ENCODE measurements around the gene NAA11.
"Not testable (repeated sequence)": the region's sequence is repeated elsewhere in the genome, so short reads cannot be mapped to it uniquely, and the experiment has no call there.

Gene NAA11

DNA sequence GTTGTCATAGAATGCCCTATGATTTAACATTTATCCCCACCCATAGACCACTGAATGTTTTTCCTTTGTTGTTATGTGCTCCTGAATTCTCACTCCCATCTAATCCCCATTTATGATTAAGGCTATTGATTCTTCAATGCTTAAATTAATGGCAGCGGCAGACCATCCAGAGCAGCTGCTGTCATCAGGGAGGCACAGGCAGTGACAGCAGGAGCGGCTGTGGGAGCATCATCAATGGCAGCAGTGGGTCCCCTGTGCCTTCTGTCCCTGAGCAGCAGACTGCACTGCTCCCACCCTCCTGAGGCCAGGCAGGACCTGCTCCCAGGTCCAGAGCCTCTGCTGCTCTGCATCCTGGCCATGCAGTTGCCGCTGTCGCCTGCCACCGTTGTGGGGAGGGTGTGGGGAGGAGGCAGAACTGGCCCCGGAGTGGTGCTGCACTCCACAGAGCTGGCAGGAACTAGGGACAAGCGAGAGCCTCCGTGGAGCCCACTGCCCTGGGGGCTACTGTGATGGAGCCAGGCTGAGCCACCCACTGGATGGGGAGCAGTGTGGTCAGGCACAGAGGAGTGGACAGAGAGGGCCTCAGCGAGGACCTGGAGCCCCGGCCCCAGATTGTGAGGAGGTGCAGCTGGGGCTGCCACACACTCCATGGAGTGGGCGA, 29.0 kb downstream of the NAA11 start:
- Mint-ChIP-seq H3K9me3 (no peaks in the 10 kb centered on the region), H3K27ac (no peak overlapping the region), H3K4me1 (no peaks in the 10 kb centered on the region), H3K27me3 (peaks cover 3% of the 10 kb centered on the region), H3K36me3 (no peaks in the 10 kb centered on the region), H3K4me3 (no peak overlapping the region)
- DNase-seq (ENCODE audit: low spot score in 2 of 2) (no peak), ATAC-seq (ENCODE audit: low read depth) (no peak)

DNA sequence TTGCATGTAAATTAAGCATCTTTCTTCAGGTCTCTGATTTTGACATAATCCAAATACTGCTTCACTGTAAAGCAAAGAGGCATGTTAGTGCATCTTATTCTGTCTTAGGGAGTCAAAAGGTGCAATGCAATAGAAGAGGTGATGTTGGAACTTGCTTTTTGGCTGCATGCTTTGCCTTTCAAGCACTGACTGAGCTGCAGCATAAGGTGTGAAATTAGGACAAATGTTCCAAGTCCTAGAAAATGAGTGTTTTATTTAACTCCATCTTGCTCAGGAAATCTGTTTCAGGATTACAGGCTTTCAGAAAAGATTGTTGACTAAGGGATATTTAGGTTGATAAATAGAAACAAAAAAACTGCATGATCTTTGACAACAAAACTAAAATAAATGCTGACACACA, 30.8 kb downstream of the NAA11 start:
- ATAC-seq (ENCODE audit: low read depth): no peak
- Mint-ChIP-seq H3K27ac (no peak overlapping the region), H3K36me3 (no peaks in the 10 kb centered on the region)

DNA sequence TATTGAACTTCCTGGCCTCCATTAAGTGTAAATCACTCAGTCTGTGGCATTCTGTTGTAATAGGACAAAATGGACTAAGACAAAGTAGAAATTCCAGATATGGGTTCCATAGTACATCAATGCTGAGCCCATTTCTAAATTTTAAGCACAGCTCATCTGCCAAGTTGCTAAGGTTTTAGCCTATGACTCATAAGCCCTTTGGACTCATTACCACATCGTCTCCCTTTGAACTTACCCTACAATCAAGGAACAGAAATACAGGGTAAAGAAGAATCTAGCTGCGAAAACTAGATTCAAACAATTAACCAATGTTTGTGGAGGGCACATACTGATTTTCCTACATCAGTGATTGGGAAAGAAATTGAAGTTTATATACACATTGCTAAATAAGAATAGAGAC, 31.8 kb downstream of the NAA11 start:
- no peak for ATAC-seq (ENCODE audit: low read depth)
- Mint-ChIP-seq H3K36me3 (no peaks in the 10 kb centered on the region), H3K27me3 (peaks cover 3% of the 10 kb centered on the region), H3K4me1 (no peaks in the 10 kb centered on the region), H3K27ac (no peak overlapping the region), H3K4me3 (no peak overlapping the region), H3K9me3 (no peaks in the 10 kb centered on the region)
- no peak for DNase-seq (ENCODE audit: low spot score in 2 of 2)

More for the DNA sequence above, 30.8 kb downstream of the NAA11 start:
- Mint-ChIP-seq H3K4me3 (no peak overlapping the region), H3K9me3 (no peaks in the 10 kb centered on the region), H3K27me3 (peaks cover 3% of the 10 kb centered on the region), H3K4me1 (no peaks in the 10 kb centered on the region)
- DNase-seq (ENCODE audit: low spot score in 2 of 2): no peak

DNA sequence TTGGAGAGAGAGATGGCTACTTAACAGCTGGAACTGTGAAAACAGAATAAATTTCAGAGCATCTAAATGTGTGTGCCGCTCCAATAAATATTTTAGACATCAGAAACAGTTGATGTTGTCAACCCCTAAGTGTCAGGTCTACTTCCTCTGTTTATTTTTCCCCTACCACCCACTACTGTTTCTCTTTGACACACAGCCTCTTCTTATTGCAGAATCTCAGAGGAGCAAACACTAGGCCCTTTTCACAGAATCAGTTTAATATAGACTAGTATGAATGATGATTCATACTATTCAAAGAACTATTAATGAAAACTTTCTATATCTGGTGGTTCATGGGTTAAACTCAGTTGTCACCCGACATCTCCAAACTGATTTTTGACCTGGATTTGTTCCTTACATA, 33.9 kb downstream of the NAA11 start:
- no peaks in the 10 kb centered on the region for H3K4me1 Mint-ChIP-seq
- H3K27ac Mint-ChIP-seq: no peak overlapping the region
- ATAC-seq (ENCODE audit: low read depth) (no peak), DNase-seq (ENCODE audit: low spot score in 2 of 2) (no peak)
- no peaks in the 10 kb centered on the region for H3K9me3 Mint-ChIP-seq
- peaks cover 1% of the 10 kb centered on the region for H3K27me3 Mint-ChIP-seq
- H3K4me3 Mint-ChIP-seq: no peak overlapping the region
- H3K36me3 Mint-ChIP-seq: no peaks in the 10 kb centered on the region

DNA sequence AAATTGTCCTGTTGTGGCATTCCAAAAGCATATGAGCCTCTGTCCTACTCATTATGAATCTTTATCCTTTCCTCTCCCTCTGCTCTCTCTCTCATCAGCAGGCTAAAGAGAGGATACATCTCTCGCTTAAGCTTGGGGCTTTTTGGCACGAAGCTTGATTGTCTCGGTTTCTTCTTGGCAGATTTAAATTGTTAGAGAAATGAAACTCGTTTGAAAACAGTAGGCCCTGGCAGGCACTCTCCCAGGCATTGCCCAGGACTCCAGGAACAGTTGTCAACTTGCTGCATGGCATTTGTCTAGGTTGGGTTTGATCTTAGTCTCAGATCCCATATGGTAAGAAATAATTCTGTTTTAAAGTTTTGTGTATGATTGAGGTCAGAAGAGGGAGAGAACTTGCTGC, 35.5 kb downstream of the NAA11 start:
- Mint-ChIP-seq H3K27me3 (peaks cover 1% of the 10 kb centered on the region), H3K4me3 (no peak overlapping the region), H3K4me1 (no peaks in the 10 kb centered on the region), H3K27ac (no peak overlapping the region), H3K36me3 (no peaks in the 10 kb centered on the region), H3K9me3 (no peaks in the 10 kb centered on the region)
- ATAC-seq (ENCODE audit: low read depth) (no peak), DNase-seq (ENCODE audit: low spot score in 2 of 2) (no peak)

DNA sequence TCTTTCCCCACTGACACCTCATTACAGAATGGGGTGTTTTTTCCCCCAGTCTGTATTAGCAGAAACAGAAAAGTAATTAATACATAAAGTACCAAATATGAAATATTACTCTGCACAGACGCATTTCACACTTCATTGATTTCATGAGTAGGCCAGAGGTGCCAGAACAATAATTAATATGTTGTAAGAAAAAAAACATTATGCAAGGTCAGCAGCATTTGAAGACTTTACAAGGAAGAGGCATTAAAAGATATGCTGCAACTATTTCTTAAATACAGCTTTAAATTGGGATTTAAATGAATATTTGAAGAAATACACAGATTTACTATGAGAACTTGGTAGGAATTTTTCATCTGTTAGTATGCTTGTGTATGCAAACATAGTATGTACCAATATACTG, 37.7 kb downstream of the NAA11 start:
- no peak overlapping the region for H3K4me3 Mint-ChIP-seq
- ATAC-seq (ENCODE audit: low read depth): no peak
- no peaks in the 10 kb centered on the region for H3K9me3 Mint-ChIP-seq
- H3K27ac Mint-ChIP-seq: no peak overlapping the region
- H3K27me3 Mint-ChIP-seq: peaks cover 1% of the 10 kb centered on the region
- H3K36me3 Mint-ChIP-seq: no peaks in the 10 kb centered on the region
- no peak for DNase-seq (ENCODE audit: low spot score in 2 of 2)
- H3K4me1 Mint-ChIP-seq: no peaks in the 10 kb centered on the region

DNA sequence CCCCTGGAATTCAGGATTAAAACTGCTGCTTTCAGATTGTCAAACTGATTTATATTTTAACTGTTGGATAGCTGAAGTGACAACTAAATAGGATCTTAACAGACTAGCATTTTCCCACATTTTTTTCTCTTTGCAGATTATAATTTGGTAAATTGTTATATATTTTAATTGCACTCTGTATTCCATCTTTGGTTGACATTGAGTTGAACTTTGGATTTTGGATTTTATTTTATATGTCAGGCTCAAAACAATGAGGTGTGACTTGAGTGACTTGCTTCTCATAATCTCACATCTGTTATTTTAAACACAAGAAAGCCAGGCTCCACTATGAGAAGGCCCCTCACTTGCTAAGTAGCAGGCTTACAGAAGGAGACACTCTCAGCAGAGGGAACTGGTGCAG, 38.1 kb downstream of the NAA11 start:
- Mint-ChIP-seq H3K4me1 (no peaks in the 10 kb centered on the region), H3K27me3 (peaks cover 1% of the 10 kb centered on the region), H3K27ac (no peak overlapping the region), H3K9me3 (no peaks in the 10 kb centered on the region), H3K36me3 (no peaks in the 10 kb centered on the region), H3K4me3 (no peak overlapping the region)
- ATAC-seq (ENCODE audit: low read depth) (no peak), DNase-seq (ENCODE audit: low spot score in 2 of 2) (no peak)

DNA sequence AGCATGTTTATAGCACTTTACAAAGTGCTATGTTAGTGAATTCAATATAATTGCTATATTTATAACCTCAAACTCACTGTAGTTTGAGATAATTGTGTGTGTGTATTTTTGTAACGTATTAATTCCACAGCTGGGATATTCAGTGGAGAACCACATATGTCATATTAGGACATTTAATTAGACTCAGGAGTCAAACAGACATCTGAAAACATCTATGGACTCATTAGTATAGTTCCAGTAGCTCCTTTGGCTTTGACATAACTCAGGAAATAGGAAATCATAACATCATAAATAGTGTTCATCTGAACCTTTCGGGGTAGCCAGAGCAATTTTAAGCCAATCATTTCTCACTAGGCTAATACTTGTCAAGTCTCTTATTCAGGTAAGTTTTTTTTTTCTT, 38.8 kb downstream of the NAA11 start:
- DNase-seq (ENCODE audit: low spot score in 2 of 2) (no peak), ATAC-seq (ENCODE audit: low read depth) (no peak)
- peaks cover 1% of the 10 kb centered on the region for H3K27me3 Mint-ChIP-seq
- H3K9me3 Mint-ChIP-seq: no peaks in the 10 kb centered on the region
- no peak overlapping the region for H3K4me3 Mint-ChIP-seq
- H3K36me3 Mint-ChIP-seq: no peaks in the 10 kb centered on the region
- no peak overlapping the region for H3K27ac Mint-ChIP-seq
- H3K4me1 Mint-ChIP-seq: no peaks in the 10 kb centered on the region

DNA sequence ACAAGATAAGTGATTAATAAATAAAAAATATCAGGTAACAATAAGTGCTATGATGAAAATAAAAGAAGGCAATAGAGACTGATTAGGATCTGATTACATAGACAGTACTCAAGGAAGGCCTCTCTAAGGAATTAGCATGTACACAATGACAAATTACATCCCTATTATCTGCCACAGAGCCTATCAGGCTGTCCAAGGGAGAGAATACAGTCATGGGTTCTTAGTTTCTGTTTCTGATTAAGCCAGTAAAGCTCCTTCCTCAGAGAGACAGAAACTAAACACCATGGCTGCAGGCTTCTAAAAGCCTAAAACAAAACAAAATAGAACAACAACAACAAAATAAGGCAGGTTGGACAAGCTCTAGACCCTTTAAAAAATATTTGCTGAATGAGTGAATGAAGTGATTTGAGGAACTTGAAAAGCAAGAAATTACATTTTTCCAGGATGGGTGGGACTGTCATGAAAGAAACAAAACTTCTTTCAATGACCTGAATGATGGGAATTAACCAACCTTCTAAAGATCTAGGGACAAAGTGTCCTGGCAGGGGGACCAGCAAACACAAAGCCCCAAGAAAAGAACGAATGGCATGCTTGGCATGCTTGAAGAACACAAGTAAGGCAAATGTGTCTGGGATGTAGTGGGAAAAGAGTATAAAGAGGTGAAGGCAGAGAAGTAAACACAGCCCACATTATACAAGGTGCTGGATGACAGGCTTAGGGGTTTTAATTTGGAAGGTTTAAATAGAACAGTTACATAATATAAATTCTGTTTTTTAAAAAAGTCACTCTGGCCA, 44.1 kb downstream of the NAA11 start:
- ATAC-seq (ENCODE audit: low read depth) (no peak), DNase-seq (ENCODE audit: low spot score in 2 of 2) (no peak)
- no peak overlapping the region for H3K4me3 Mint-ChIP-seq
- no peaks in the 10 kb centered on the region for H3K4me1 Mint-ChIP-seq
- H3K36me3 Mint-ChIP-seq: no peaks in the 10 kb centered on the region
- no peaks in the 10 kb centered on the region for H3K9me3 Mint-ChIP-seq
- H3K27ac Mint-ChIP-seq: no peak overlapping the region
- H3K27me3 Mint-ChIP-seq: peaks cover 2% of the 10 kb centered on the region

DNA sequence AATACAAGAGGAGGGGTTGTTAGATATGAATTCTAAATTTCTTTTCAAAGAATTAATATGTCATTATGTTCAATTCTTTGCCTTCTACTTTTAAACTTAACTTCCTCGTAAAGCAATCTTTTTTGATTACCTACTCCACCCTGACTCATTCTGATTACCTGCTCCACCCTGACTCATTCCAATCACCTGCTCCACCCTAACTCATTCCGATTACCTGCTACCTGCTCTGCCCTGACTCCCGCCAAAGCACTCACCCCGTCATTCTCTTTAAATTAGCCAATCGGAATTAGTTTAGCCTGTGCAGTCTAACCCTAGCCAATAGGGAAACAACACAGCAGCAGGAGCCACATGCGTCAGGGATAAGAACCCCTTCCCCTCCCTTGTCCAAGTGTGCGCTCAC, 48.4 kb downstream of the NAA11 start:
- H3K36me3 Mint-ChIP-seq: not testable (repeated sequence)

DNA sequence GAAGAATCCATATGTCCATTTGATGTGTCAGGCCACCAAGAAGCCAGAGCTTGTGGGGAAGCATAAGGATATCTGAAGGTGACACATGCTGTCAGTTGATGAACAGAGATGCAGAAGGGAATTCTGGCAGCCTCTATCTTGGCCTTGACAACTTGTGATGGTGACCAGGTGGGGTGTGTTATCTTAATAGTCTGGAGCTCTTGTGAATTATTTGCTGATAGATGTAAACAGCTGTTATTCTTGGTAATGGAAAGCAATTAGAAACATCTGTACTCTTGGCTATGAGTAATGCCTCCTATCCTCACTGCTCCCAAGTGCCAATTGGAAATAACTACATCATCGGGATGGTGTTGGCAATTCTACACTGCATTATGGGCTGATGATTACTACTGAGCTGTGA, 51.9 kb downstream of the NAA11 start:
- ATAC-seq (ENCODE audit: low read depth) (no peak), DNase-seq (ENCODE audit: low spot score in 2 of 2) (no peak)
- Mint-ChIP-seq H3K27me3 (peaks cover 2% of the 10 kb centered on the region), H3K36me3 (no peaks in the 10 kb centered on the region), H3K4me3 (no peak overlapping the region), H3K9me3 (no peaks in the 10 kb centered on the region), H3K27ac (no peak overlapping the region), H3K4me1 (no peaks in the 10 kb centered on the region)

More for the DNA sequence above, 48.4 kb downstream of the NAA11 start:
- not testable (repeated sequence) for H3K4me3 Mint-ChIP-seq; H3K27ac Mint-ChIP-seq; H3K4me1 Mint-ChIP-seq; H3K27me3 Mint-ChIP-seq; DNase-seq (ENCODE audit: low spot score in 2 of 2); H3K9me3 Mint-ChIP-seq; ATAC-seq (ENCODE audit: low read depth)

DNA sequence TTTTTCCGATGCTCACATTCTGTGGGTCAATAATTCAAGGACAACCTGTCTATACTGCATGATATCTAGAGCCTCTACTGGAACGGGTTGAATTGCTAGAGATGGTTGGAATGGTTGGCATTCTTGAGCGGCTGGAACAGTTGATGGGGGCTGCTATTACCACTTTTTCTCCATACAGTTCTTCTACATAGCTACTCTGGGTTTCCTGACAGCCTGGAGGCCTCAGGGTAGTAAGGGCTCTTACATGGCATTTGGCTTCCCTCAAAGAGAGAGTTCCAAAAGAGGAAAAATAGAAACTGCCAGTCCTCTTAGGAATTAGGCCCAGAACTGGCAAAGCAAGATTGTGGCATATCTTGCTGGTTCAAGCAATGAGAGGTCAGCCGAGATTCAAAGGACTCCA, 53.1 kb downstream of the NAA11 start:
- DNase-seq (ENCODE audit: low spot score in 2 of 2) (no peak), ATAC-seq (ENCODE audit: low read depth) (no peak)
- no peak overlapping the region for H3K27ac Mint-ChIP-seq
- H3K9me3 Mint-ChIP-seq: no peaks in the 10 kb centered on the region
- peaks cover 2% of the 10 kb centered on the region for H3K27me3 Mint-ChIP-seq
- no peak overlapping the region for H3K4me3 Mint-ChIP-seq
- no peaks in the 10 kb centered on the region for H3K36me3 Mint-ChIP-seq
- no peaks in the 10 kb centered on the region for H3K4me1 Mint-ChIP-seq

DNA sequence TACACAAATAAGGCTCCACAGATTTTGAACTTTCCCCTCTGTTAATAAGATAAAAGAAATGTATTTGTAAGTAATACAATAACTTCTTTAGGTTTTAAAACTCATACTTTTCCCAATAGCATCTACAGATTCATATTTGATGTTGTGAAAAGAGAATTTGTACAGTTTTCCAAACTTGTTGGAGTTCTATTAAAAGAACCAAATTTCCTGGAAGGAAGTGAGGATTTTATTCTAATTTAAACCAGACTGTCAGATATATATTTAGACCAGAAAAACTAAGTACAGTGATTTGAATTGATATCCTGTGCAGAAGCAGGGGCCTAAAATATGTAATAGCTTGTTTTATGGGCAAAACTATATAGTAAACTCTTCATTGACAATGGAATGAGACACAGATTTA, 53.7 kb downstream of the NAA11 start:
- Mint-ChIP-seq H3K36me3 (no peaks in the 10 kb centered on the region), H3K4me3 (no peak overlapping the region), H3K27me3 (no peaks in the 10 kb centered on the region), H3K27ac (no peak overlapping the region), H3K9me3 (no peaks in the 10 kb centered on the region), H3K4me1 (no peaks in the 10 kb centered on the region)
- DNase-seq (ENCODE audit: low spot score in 2 of 2): no peak
- no peak for ATAC-seq (ENCODE audit: low read depth)

DNA sequence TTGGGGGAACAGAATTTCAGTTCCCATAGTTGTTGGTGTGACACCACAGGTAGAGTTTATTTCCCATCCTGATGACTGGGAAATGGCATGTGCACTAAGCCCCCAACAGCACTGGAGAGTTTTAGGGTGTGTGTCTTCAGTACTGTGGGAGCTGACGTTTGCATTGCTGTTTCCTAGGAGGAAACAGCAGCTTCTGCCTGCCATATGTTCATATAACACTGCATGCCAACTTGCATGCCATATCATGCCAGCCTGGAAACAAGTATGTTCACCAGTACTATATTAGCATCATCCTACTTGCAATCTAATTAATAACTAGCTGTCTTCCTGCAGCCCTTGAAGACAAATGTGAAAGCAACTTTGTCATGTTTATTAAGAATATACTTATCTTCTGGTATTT, 58.2 kb downstream of the NAA11 start:
- no peaks in the 10 kb centered on the region for H3K36me3 Mint-ChIP-seq
- H3K9me3 Mint-ChIP-seq: no peaks in the 10 kb centered on the region
- DNase-seq (ENCODE audit: low spot score in 2 of 2) (no peak), ATAC-seq (ENCODE audit: low read depth) (no peak)
- no peaks in the 10 kb centered on the region for H3K4me1 Mint-ChIP-seq
- no peaks in the 10 kb centered on the region for H3K27me3 Mint-ChIP-seq
- H3K27ac Mint-ChIP-seq: no peak overlapping the region
- H3K4me3 Mint-ChIP-seq: no peak overlapping the region
